ENCODE data around the gene MARCHF9. TPM values are rescaled to one million over a fixed set of nuclear protein-coding genes. Genes with fewer than 3 reads are reported as not detected.

MARCHF9 gene
- total RNA-seq, 1 experiment from 2014 or later = 147 TPM

DNA sequence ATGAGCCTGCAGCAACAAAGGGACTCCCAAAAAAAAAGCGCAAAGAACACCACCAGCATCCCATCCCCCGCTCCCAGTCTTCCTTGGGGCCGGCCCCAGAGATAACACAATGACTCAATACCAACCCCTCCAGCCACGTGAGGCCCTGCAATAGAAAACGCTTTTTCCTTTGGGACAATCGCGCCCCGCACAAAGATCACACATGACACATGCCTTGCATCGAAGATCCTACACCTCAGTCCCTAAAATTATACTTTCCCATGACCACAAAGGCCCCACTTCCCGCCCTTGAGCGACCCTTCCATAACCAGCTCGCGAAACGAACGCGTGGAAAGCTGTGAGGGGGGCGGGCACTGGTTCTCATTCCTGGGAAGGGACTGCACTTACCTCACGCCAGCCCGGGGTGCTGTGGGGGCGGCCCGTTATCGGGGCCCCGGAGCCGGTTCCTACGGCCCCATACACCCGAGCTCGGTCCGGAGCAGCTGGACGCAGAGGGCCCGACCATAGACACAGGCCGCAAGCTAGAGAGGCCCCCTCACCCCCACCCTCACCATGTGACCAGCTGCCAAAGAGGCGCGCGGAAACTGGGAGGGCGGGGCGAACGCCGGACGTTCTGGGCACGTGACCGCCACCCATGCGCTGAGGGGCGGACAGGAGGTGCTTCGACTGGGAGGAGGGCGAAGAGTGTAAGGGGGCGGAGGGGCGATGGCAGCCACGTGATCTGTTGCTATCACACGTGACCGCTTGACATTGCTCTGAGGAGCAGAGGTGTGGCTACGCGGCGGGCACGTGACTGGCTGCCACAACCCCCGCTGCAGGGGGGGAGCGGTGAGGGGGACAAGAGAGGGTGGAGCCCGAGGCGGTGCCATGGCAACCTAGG, 2.9 kb upstream of the MARCHF9 start, which contains the start of gene CDK4:
TSS of gene CDK4 (minus strand) at position 523 of the 880 bp plus-strand sequence. CDS start 593 bp downstream, outside the sequence.
- peaks cover 47% of the 10 kb centered on the region for H3K36me3 ChIP-seq
- H3K27me3 ChIP-seq = peaks cover 7% of the 10 kb centered on the region
- H3K27ac ChIP-seq = peak within 1 kb of the TSS; percentile 95
- DNase-seq = peak; percentile 100
- no peaks in the 10 kb centered on the region for H3K9me3 ChIP-seq (replicated peaks)
- peaks cover 27% of the 10 kb centered on the region for H3K4me1 ChIP-seq
- H3K4me3 ChIP-seq = peak within 1 kb of the TSS; percentile 89

DNA sequence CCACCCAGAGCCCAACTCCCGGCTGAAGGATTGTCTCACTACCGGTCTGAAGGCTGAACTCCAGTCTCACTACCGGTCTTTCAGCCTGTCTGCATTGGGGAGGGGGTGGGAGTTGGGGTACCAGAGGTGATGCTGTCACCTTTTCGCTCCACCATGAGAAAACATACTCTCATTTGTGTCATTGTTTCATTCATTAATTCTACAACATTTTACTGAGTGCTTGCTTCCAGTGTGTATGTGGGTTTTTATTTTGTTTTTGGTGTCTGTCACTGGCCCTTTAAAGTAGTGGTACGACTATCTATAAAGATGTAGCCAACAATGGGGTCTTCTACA, 2.3 kb upstream of the MARCHF9 start:
- H3K36me3 ChIP-seq = peaks cover 41% of the 10 kb centered on the region
- H3K9me3 ChIP-seq (replicated peaks) = no peaks in the 10 kb centered on the region
- H3K4me3 ChIP-seq = peak overlapping the region; percentile 30
- H3K27ac ChIP-seq = no peak overlapping the region
- H3K4me1 ChIP-seq = peaks cover 27% of the 10 kb centered on the region
- DNase-seq = no peak
- peaks cover 7% of the 10 kb centered on the region for H3K27me3 ChIP-seq

GRCh38 chr12:57753756-57754337, 1.1 kb upstream of the MARCHF9 start:
- Histone ChIP-seq H3K9me3 (replicated peaks) (no peaks in the 10 kb centered on the region), H3K36me3 (peaks cover 29% of the 10 kb centered on the region), H3K4me1 (peaks cover 27% of the 10 kb centered on the region), H3K4me3 (no peak overlapping the region), H3K27ac (no peak overlapping the region), H3K27me3 (peaks cover 7% of the 10 kb centered on the region)
- DNase-seq = no peak

DNA sequence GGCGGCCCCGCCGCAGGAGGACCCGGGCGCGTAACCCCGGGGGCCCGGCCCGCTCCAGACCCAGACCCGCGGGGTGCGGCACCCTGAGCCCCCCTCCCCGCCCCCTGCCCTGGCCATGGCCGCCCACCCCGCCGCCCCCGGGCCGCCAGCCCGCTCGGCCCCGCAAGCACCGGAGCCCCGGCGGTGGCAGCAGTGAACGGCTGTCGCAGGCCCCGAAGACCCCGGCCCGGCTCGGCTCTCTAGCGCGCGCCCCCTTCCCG, 221 bp downstream of the MARCHF9 start:
- peaks cover 7% of the 10 kb centered on the region for H3K27me3 ChIP-seq
- peaks cover 27% of the 10 kb centered on the region for H3K4me1 ChIP-seq
- no peaks in the 10 kb centered on the region for H3K9me3 ChIP-seq (replicated peaks)
- DNase-seq = no peak
- H3K4me3 ChIP-seq = peak overlapping the region; percentile 60
- H3K27ac ChIP-seq = no peak overlapping the region
- H3K36me3 ChIP-seq = peaks cover 19% of the 10 kb centered on the region

DNA sequence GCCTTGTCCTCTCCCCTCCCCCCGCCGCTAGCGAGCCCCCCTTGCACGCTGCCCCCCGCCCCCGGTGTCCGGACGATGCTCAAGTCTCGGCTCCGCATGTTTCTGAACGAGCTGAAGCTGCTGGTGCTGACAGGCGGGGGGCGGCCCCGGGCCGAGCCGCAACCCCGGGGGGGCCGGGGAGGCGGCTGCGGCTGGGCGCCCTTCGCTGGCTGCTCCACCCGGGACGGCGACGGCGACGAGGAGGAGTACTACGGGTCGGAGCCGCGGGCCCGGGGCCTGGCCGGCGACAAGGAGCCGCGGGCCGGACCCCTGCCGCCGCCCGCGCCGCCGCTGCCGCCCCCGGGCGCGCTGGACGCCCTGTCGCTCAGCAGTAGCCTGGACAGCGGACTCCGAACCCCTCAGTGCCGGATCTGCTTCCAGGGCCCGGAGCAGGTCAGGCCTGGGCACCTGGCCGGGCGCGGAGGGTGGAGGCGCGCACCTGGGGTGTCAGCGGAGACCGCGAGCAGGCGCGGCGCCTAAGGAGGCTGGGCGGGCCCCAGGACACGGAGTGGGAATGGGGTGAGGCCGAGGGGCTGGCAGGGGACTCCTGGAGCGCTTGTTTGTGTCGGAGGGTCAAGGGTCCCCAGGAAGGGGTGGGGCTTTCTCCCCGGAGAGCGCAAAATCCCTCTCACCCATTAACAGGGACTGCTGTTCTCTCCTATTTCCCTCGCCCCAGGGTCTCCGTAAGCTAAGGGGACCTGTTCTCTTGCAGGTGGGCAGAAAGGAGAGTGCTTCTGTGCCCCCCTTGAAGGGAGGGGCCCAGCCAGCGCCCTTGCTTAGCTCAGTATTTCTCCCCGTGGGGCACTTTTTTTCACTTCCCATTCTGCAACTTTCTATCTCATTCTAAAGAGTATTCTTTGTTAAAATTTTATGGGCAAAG, 810 bp downstream of the MARCHF9 start:
- Histone ChIP-seq H3K4me3 (peak overlapping the region; percentile 60), H3K9me3 (replicated peaks) (no peaks in the 10 kb centered on the region), H3K36me3 (peaks cover 15% of the 10 kb centered on the region), H3K27ac (no peak overlapping the region), H3K4me1 (peaks cover 24% of the 10 kb centered on the region), H3K27me3 (peaks cover 7% of the 10 kb centered on the region)
- DNase-seq = peak; percentile 91 to 92

DNA sequence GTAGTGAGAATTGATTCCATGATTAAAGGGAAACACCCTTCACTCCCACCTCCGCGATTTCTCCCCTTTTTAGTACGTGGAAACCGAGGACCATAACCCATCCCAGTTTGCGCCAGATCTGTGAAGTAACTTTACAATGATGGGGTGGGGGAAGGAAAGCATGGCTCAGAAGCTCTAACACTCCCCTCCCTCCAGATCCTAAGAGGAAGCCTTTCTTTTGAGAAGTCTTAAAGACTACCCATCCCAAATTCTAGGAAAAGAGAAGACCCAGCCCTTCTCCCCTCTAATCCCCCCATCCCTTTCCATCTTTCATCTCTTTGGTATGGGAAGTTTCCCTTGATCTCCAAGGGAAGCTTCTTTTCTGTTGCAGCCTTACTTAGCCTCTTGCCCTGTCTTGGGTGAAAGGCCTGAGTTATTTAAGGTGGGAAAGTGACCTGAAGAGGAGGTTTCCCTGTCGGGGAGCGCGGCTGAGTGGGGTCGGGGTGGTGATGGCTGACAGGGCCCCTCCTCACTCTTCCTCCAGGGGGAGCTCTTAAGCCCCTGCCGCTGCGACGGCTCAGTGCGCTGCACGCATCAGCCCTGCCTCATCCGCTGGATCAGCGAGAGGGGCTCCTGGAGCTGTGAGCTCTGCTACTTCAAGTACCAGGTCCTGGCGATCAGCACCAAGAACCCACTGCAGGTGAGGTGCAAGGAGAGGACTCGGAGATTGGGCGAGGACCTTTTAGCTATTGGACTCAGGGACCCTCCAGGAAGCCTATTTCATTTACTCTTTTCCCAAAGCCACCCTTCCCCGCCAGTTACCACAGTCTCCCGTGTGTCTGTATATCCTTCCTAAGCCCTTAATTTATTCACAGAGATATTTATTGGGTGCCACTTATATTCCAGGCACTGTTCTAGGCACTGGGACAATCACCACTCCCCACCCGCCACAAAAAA, 1.8 kb downstream of the MARCHF9 start:
- DNase-seq = peak; percentile 93 to 96
- Histone ChIP-seq H3K4me3 (peak overlapping the region; percentile 60), H3K9me3 (replicated peaks) (no peaks in the 10 kb centered on the region)

DNA sequence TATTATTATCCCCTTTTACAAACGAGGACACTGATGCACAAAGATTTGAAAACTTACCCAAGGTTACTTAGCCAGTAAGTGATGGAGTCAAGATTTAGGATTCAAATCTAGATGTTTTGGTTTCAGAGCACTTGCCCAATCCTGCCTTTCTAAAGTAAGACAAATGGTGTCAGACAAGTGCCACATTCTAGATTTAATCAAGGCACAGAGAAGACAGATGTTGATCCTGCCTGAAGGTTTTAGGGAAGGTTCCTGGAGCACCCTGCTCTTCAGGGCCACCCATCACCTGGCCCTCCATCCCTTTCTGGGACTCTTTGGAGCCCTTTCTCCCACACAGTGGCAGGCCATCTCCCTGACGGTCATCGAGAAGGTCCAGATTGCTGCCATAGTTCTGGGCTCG, 2.9 kb downstream of the MARCHF9 start:
- peaks cover 21% of the 10 kb centered on the region for H3K36me3 ChIP-seq
- no peak overlapping the region for H3K27ac ChIP-seq
- peak in 1 of 2 experiments; percentile 59 for DNase-seq
- no peak overlapping the region for H3K4me3 ChIP-seq
- H3K4me1 ChIP-seq = peaks cover 18% of the 10 kb centered on the region
- peaks cover 7% of the 10 kb centered on the region for H3K27me3 ChIP-seq
- H3K9me3 ChIP-seq (replicated peaks) = no peaks in the 10 kb centered on the region

More for the DNA sequence above, 1.8 kb downstream of the MARCHF9 start:
- Histone ChIP-seq H3K36me3 (peaks cover 12% of the 10 kb centered on the region), H3K27ac (no peak overlapping the region), H3K4me1 (peaks cover 20% of the 10 kb centered on the region), H3K27me3 (peaks cover 7% of the 10 kb centered on the region)

DNA sequence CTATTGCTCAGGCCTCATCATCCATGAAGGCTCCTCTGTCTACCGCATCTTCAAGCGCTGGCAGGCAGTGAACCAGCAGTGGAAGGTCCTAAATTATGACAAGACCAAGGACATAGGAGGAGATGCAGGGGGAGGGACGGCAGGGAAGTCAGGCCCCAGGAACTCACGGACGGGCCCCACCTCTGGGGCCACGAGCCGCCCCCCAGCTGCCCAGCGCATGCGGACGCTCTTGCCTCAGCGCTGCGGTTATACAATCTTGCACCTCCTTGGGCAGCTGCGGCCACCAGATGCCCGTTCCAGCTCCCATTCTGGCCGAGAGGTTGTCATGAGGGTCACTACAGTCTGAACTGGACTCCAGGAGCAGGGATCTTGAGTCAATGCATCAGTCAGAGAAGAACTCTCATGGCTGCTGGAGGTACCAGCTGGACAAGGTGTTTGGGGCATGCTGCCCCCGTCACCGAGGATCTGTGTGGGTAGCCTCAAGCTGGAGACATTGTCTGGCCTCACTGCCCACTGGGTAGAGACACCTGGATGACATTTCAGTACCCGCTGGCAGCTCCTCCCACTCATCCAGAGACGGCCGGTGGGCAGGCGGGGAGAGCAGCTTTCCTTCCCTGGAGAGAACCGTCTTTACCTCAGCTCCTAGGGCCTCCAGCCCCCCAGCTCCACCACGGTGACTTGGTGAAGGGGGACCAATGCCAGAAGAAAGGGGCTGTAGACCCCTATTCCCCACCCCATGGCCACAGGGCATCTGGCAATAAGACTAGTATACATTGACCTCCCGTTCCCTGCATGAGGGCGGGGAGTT, 3.9 kb downstream of the MARCHF9 start:
- Histone ChIP-seq H3K9me3 (replicated peaks) (no peaks in the 10 kb centered on the region), H3K27ac (no peak overlapping the region), H3K4me1 (peaks cover 11% of the 10 kb centered on the region), H3K4me3 (no peak overlapping the region), H3K27me3 (peaks cover 7% of the 10 kb centered on the region), H3K36me3 (peaks cover 31% of the 10 kb centered on the region)
- DNase-seq = peak; percentile 68 to 71

GRCh38 chr12:57759360-57759980, 4.6 kb downstream of the MARCHF9 start:
- peaks cover 9% of the 10 kb centered on the region for H3K4me1 ChIP-seq
- H3K27ac ChIP-seq = no peak overlapping the region
- peak; percentile 62 to 88 for DNase-seq
- peaks cover 38% of the 10 kb centered on the region for H3K36me3 ChIP-seq
- H3K27me3 ChIP-seq = peaks cover 2% of the 10 kb centered on the region
- no peaks in the 10 kb centered on the region for H3K9me3 ChIP-seq (replicated peaks)
- H3K4me3 ChIP-seq = no peak overlapping the region

GRCh38 chr12:57760347-57760982, 5.6 kb downstream of the MARCHF9 start:
- peak in 1 of 2 experiments; percentile 96 for DNase-seq
- Histone ChIP-seq H3K36me3 (peaks cover 46% of the 10 kb centered on the region), H3K27me3 (no peaks in the 10 kb centered on the region)

GRCh38 chr12:57761391-57761998, 6.6 kb downstream of the MARCHF9 start:
- Histone ChIP-seq H3K4me1 (peaks cover 1% of the 10 kb centered on the region), H3K4me3 (no peak overlapping the region), H3K27ac (no peak overlapping the region), H3K36me3 (peaks cover 49% of the 10 kb centered on the region), H3K9me3 (replicated peaks) (no peaks in the 10 kb centered on the region), H3K27me3 (no peaks in the 10 kb centered on the region)
- DNase-seq = peak; percentile 60 to 64

More at GRCh38 chr12:57760347-57760982, 5.6 kb downstream of the MARCHF9 start:
- Histone ChIP-seq H3K9me3 (replicated peaks) (no peaks in the 10 kb centered on the region), H3K4me3 (no peak overlapping the region), H3K27ac (no peak overlapping the region), H3K4me1 (peaks cover 7% of the 10 kb centered on the region)

DNA sequence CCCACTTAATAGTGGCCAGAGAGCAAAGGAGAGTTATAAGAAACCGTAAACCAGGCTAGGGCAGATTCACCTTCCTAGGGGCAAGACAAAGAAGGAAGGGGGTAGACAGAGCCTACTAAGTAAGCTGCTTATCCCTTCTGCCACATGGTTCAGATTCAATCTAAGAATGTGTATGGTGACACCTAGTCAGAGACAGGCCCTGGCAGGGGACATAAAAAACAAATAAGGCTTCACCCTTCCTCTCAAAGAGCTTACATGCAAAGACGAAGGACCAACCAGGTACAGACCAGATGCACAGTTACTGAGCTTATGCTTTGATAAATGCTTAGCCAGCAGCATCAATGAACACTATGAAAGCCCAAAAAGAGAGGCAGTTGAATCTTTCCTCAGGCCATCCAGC, 7.6 kb downstream of the MARCHF9 start:
- Histone ChIP-seq H3K9me3 (replicated peaks) (no peaks in the 10 kb centered on the region), H3K27ac (no peak overlapping the region), H3K36me3 (peaks cover 59% of the 10 kb centered on the region), H3K27me3 (no peaks in the 10 kb centered on the region), H3K4me3 (no peak overlapping the region), H3K4me1 (peaks cover 3% of the 10 kb centered on the region; the same call in 1 of the 2 replicates)
- peak in 1 of 2 experiments; percentile 60 for DNase-seq

Data from SJCRH30 (cell line).